ENCODE measurements around the gene TRIO. TPM values are rescaled to one million over a fixed set of nuclear protein-coding genes. Genes with fewer than 3 reads are reported as not detected.

TRIO gene
- total and polyA plus RNA-seq, 3 experiments from 2014 or later = 0.89 to 4.4 (median 4.2) TPM

DNA sequence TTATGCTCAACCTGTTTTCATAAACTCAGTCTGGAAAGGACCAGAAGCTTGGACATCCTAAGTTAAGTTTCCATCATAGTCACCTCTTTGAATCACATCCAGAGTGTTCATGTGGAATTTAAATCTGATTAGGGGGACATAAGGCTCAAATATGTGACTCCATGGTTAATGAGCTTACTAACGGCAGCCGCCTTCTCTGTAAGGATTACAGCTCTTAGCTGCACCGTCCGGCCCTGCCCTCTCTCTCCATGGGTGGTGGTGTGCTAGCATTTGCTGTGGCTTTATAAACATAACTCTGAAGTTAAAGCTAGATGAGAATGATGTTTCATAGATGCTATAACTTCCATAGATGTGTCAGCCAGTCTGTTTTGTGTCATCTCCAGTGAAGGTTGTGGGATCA lies 156.5 kb downstream of the TRIO start:
- Histone ChIP-seq H3K4me1 (ENCODE audit: insufficient read depth, low read length) (no peaks in the 10 kb centered on the region), H3K4me3 (ENCODE audit: low read length) (no peak overlapping the region), H3K9me3 (ENCODE audit: low read length) (no peaks in the 10 kb centered on the region), H3K27me3 (ENCODE audit: insufficient read depth, low read length, poor library complexity, severe bottlenecking) (no peaks in the 10 kb centered on the region), H3K27ac (ENCODE audit: low read depth, low read length) (no peak overlapping the region), H3K36me3 (ENCODE audit: insufficient read depth, low read length) (no peaks in the 10 kb centered on the region)
- ChIA-PET POLR2A (no interaction called here), CTCF (no interaction called here)
- Mint-ChIP-seq H3K4me3 (no peak overlapping the region), H3K4me1 (no peaks in the 10 kb centered on the region), H3K27ac (no peak overlapping the region), H3K36me3 (no peaks in the 10 kb centered on the region), H3K27me3 (peaks cover 6 to 7% of the 10 kb centered on the region in 2 donors), H3K9me3 (peaks cover 0 to 3% (median 0%) of the 10 kb centered on the region in 5 donors)
- DNase-seq = no peak

- CTCF ChIA-PET = no interaction called here
- H3K27me3 ChIP-seq (ENCODE audit: insufficient read depth, low read length, poor library complexity, severe bottlenecking) = no peaks in the 10 kb centered on the region
- Mint-ChIP-seq H3K27me3 (peaks cover 5 to 7% of the 10 kb centered on the region in 2 donors), H3K9me3 (peaks cover 0 to 3% (median 0%) of the 10 kb centered on the region in 5 donors), H3K36me3 (no peaks in the 10 kb centered on the region), H3K4me1 (no peaks in the 10 kb centered on the region), H3K4me3 (no peak overlapping the region), H3K27ac (no peak overlapping the region)
- POLR2A ChIA-PET = no interaction called here
- no peaks in the 10 kb centered on the region for H3K9me3 ChIP-seq (ENCODE audit: low read length)
- no peak overlapping the region for H3K27ac ChIP-seq (ENCODE audit: low read depth, low read length)
- no peaks in the 10 kb centered on the region for H3K36me3 ChIP-seq (ENCODE audit: insufficient read depth, low read length)
- no peak for DNase-seq
- no peaks in the 10 kb centered on the region for H3K4me1 ChIP-seq (ENCODE audit: insufficient read depth, low read length)
- H3K4me3 ChIP-seq (ENCODE audit: low read length) = no peak overlapping the region
These were observed 158.0 kb downstream of the TRIO start for GRCh38 chr5:14301186-14301585.

DNA sequence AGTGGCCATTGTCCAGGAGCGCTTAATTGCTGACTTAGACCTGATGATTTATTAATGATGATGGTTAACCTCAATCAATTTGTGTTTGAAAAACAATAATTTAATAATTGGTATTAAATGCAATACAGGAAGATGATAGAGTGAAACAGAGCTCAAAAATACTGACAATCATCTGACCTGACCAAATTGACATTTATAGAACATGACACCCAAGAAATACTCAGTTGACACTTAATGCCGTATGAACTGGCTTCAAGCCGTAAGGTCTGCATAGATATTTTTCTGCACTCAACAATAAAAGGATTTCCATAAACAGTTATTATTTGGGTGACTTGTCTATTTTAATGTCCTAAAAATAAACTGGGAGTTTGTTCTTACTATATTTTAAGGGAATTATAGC lies 159.2 kb downstream of the TRIO start:
- no peaks in the 10 kb centered on the region for H3K36me3 ChIP-seq (ENCODE audit: insufficient read depth, low read length)

DNA sequence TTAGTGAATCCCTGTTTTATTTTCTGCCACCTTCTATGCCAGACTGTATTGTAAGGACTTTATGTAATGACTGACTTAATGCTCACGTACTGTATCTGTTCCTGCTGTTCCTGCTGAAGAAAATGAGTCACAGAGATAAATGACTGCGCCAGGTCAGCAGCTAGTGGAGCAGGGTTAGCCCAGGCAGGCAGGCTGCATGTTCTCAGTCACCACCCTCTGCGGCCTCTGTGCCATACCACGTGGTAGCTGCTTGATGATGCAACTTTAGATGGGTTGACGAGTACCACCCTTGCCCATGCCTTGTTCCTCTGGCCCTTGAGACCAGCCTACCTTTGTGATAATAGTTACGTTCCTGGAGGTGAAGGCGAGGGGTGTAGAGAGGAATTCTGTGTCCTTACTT lies 161.9 kb downstream of the TRIO start:
- no peaks in the 10 kb centered on the region for H3K27me3 ChIP-seq (ENCODE audit: insufficient read depth, low read length, poor library complexity, severe bottlenecking)
- peaks cover 0 to 4% (median 0%) of the 10 kb centered on the region in 3 donors for H3K36me3 Mint-ChIP-seq
- no peaks in the 10 kb centered on the region for H3K36me3 ChIP-seq (ENCODE audit: insufficient read depth, low read length)
- H3K4me3 ChIP-seq (ENCODE audit: low read length) = no peak overlapping the region
- H3K27ac Mint-ChIP-seq = peak overlapping the region in 1 of 8 donors; percentile 29
- CTCF ChIA-PET = no interaction called here
- no peaks in the 10 kb centered on the region for H3K4me1 ChIP-seq (ENCODE audit: insufficient read depth, low read length)
- no peak for DNase-seq
- no peak overlapping the region for H3K27ac ChIP-seq (ENCODE audit: low read depth, low read length)
- H3K4me3 Mint-ChIP-seq = no peak overlapping the region
- peaks cover 0 to 3% (median 0%) of the 10 kb centered on the region in 5 donors for H3K9me3 Mint-ChIP-seq
- POLR2A ChIA-PET = no interaction called here
- H3K9me3 ChIP-seq (ENCODE audit: low read length) = no peaks in the 10 kb centered on the region
- no peaks in the 10 kb centered on the region for H3K4me1 Mint-ChIP-seq
- peaks cover 4 to 6% of the 10 kb centered on the region in 2 donors for H3K27me3 Mint-ChIP-seq

More for the DNA sequence above, 159.2 kb downstream of the TRIO start:
- POLR2A ChIA-PET = no interaction called here
- H3K4me1 Mint-ChIP-seq = no peaks in the 10 kb centered on the region
- no peak for DNase-seq
- no peaks in the 10 kb centered on the region for H3K4me1 ChIP-seq (ENCODE audit: insufficient read depth, low read length)
- H3K4me3 ChIP-seq (ENCODE audit: low read length) = no peak overlapping the region
- CTCF ChIA-PET = no interaction called here
- no peaks in the 10 kb centered on the region for H3K36me3 Mint-ChIP-seq
- no peak overlapping the region for H3K27ac Mint-ChIP-seq
- H3K9me3 Mint-ChIP-seq = peaks cover 0 to 3% (median 0%) of the 10 kb centered on the region in 5 donors
- no peaks in the 10 kb centered on the region for H3K9me3 ChIP-seq (ENCODE audit: low read length)
- H3K27me3 Mint-ChIP-seq = peaks cover 3 to 4% of the 10 kb centered on the region in 2 donors
- no peaks in the 10 kb centered on the region for H3K27me3 ChIP-seq (ENCODE audit: insufficient read depth, low read length, poor library complexity, severe bottlenecking)
- no peak overlapping the region for H3K27ac ChIP-seq (ENCODE audit: low read depth, low read length)
- no peak overlapping the region for H3K4me3 Mint-ChIP-seq

DNA sequence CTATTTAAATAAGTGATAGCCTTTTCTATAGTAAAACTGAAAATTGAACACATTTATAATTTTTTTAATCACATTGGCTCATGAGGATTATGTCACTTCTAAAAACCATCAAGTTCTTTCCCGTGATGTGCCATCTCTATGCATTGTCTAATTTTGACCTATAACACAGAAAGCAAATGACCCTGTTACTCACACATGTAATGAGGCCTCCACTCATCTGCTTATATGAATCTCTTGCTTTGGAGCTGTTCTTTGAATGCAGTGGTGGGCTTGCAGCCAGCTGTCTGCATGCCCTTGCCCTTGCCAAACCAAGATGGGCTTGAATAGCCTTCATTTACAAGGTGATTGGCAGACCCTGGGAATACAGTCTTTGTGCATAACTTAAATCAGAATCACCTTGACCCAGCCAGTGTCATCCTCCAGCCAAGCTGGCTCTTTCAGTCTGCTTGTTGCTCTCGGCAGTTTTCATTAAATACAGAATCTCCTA lies 163.2 kb downstream of the TRIO start:
- Mint-ChIP-seq H3K9me3 (peaks cover 0 to 3% (median 0%) of the 10 kb centered on the region in 5 donors), H3K4me3 (no peak overlapping the region), H3K4me1 (no peaks in the 10 kb centered on the region), H3K27me3 (peaks cover 2 to 6% of the 10 kb centered on the region in 2 donors), H3K36me3 (peaks cover 0 to 4% (median 0%) of the 10 kb centered on the region in 3 donors), H3K27ac (no peak overlapping the region)
- no peak for DNase-seq
- ChIA-PET POLR2A (no interaction called here), CTCF (no interaction called here)
- H3K27me3 ChIP-seq (ENCODE audit: insufficient read depth, low read length, poor library complexity, severe bottlenecking) = no peaks in the 10 kb centered on the region
- H3K27ac ChIP-seq (ENCODE audit: low read depth, low read length) = no peak overlapping the region
- H3K4me3 ChIP-seq (ENCODE audit: low read length) = no peak overlapping the region
- no peaks in the 10 kb centered on the region for H3K4me1 ChIP-seq (ENCODE audit: insufficient read depth, low read length)
- H3K9me3 ChIP-seq (ENCODE audit: low read length) = no peaks in the 10 kb centered on the region
- H3K36me3 ChIP-seq (ENCODE audit: insufficient read depth, low read length) = no peaks in the 10 kb centered on the region

- Mint-ChIP-seq H3K9me3 (no peaks in the 10 kb centered on the region), H3K4me3 (no peak overlapping the region), H3K4me1 (no peaks in the 10 kb centered on the region), H3K27me3 (peaks cover under 1 to 3% of the 10 kb centered on the region in 2 donors), H3K27ac (no peak overlapping the region), H3K36me3 (peaks cover 0 to 4% (median 0%) of the 10 kb centered on the region in 3 donors)
- Histone ChIP-seq H3K4me3 (ENCODE audit: low read length) (no peak overlapping the region), H3K27ac (ENCODE audit: low read depth, low read length) (no peak overlapping the region), H3K36me3 (ENCODE audit: insufficient read depth, low read length) (no peaks in the 10 kb centered on the region), H3K4me1 (ENCODE audit: insufficient read depth, low read length) (no peaks in the 10 kb centered on the region), H3K9me3 (ENCODE audit: low read length) (no peaks in the 10 kb centered on the region), H3K27me3 (ENCODE audit: insufficient read depth, low read length, poor library complexity, severe bottlenecking) (no peaks in the 10 kb centered on the region)
- POLR2A ChIA-PET = no interaction called here
- CTCF ChIA-PET = no interaction called here
- DNase-seq = no peak
These were observed 165.4 kb downstream of the TRIO start for GRCh38 chr5:14308384-14309154.

- H3K27me3 ChIP-seq (ENCODE audit: insufficient read depth, low read length, poor library complexity, severe bottlenecking) = no peaks in the 10 kb centered on the region
- POLR2A ChIA-PET = no interaction called here
- Mint-ChIP-seq H3K27me3 (peaks cover 3 to 4% of the 10 kb centered on the region in 2 donors), H3K9me3 (no peaks in the 10 kb centered on the region), H3K4me1 (no peaks in the 10 kb centered on the region), H3K36me3 (peaks cover 0 to 4% (median 0%) of the 10 kb centered on the region in 3 donors), H3K4me3 (no peak overlapping the region), H3K27ac (no peak overlapping the region)
- H3K4me3 ChIP-seq (ENCODE audit: low read length) = no peak overlapping the region
- no peaks in the 10 kb centered on the region for H3K4me1 ChIP-seq (ENCODE audit: insufficient read depth, low read length)
- no peak for DNase-seq
- no peaks in the 10 kb centered on the region for H3K9me3 ChIP-seq (ENCODE audit: low read length)
- CTCF ChIA-PET = no interaction called here
- no peak overlapping the region for H3K27ac ChIP-seq (ENCODE audit: low read depth, low read length)
- no peaks in the 10 kb centered on the region for H3K36me3 ChIP-seq (ENCODE audit: insufficient read depth, low read length)
These were observed 166.1 kb downstream of the TRIO start for GRCh38 chr5:14309199-14309598.

DNA sequence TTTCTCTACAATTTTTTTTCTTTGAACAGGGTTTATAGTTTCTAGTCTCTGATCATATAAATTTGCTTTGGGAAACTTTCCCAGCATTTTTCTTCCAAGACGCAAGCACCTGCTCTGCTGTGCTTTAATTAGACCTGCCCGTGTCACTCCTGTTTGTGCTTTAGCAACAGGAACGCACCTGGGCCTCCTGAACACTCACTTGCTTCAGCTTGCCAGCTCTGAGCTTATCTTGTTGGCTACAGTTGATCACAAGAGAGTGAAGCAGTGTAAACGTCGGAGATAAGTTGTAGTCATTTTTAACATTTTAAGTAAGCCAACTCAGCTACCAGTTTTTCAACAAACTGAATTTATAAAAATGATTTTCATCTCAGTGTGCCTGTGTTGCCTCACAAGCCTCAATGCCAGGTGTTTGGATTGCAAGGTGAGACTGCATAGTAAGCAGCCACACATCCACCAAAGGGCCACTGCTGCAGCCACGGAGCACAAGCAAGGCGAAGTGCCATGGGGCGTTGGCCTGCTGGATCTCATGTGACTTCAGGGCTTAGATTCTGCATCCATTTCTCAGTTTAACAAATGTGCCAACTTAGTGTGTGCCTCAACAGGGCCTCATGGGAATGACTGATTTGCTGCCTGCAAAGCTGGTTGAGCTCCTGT lies 166.9 kb downstream of the TRIO start:
- H3K27me3 ChIP-seq (ENCODE audit: insufficient read depth, low read length, poor library complexity, severe bottlenecking) = no peaks in the 10 kb centered on the region
- Mint-ChIP-seq H3K9me3 (no peaks in the 10 kb centered on the region), H3K27ac (no peak overlapping the region), H3K4me3 (no peak overlapping the region), H3K36me3 (peaks cover 0 to 4% (median 0%) of the 10 kb centered on the region in 3 donors), H3K4me1 (no peaks in the 10 kb centered on the region), H3K27me3 (peaks cover 3 to 4% of the 10 kb centered on the region in 2 donors)
- no peak overlapping the region for H3K27ac ChIP-seq (ENCODE audit: low read depth, low read length)
- ChIA-PET CTCF (no interaction called here), POLR2A (no interaction called here)
- H3K9me3 ChIP-seq (ENCODE audit: low read length) = no peaks in the 10 kb centered on the region
- no peaks in the 10 kb centered on the region for H3K4me1 ChIP-seq (ENCODE audit: insufficient read depth, low read length)
- no peaks in the 10 kb centered on the region for H3K36me3 ChIP-seq (ENCODE audit: insufficient read depth, low read length)
- H3K4me3 ChIP-seq (ENCODE audit: low read length) = no peak overlapping the region
- DNase-seq = no peak

All from CD8-positive, alpha-beta memory T cell (primary cell).